Neural progenitor cell (in vitro differentiated cells): Measurements from ENCODE around the gene BCAN. TPM values are rescaled to one million over a fixed set of nuclear protein-coding genes. Genes with fewer than 3 reads are reported as not detected.

Source experiments
- DNase-seq: peaks from one replicate; pipeline ENCODE4 v3.0.0-alpha.2; 2016; ENCODE audit warnings: low spot score
- H2AFZ ChIP-seq: fragments of 200-600 bp; sonication (generic); replicated peaks from 2 replicates; pipeline ENCODE4 v1.6.1; 2016; ENCODE audit warnings: antibody characterized with exemption
- H3F3A ChIP-seq: fragments of 200-600 bp; sonication (generic); 2 replicates; pipeline ENCODE4 v1.6.1; 2016; ENCODE audit warnings: antibody characterized with exemption, low read depth
- H3K27ac ChIP-seq: fragments of 200-600 bp; sonication (generic); 2 replicates; pipeline ENCODE4 v1.5.1; 2016; ENCODE audit warnings: mild to moderate bottlenecking
- H3K27me3 ChIP-seq: fragments of 200-600 bp; sonication (generic); 2 replicates; pipeline ENCODE4 v1.6.1; 2016; ENCODE audit warnings: mild to moderate bottlenecking, moderate library complexity
- H3K36me3 ChIP-seq: fragments of 200-600 bp; sonication (generic); 2 replicates; pipeline ENCODE4 v1.5.1; 2016
- H3K4me1 ChIP-seq: fragments of 200-600 bp; sonication (generic); 2 replicates; pipeline ENCODE4 v1.6.1; 2016; ENCODE audit warnings: mixed run types
- H3K4me2 ChIP-seq: fragments of 200-600 bp; sonication (generic); 2 replicates; pipeline ENCODE4 v1.6.1; 2016
- H3K4me3 ChIP-seq: fragments of 200-600 bp; sonication (generic); 2 replicates; pipeline ENCODE4 v1.5.1; 2016
- H3K79me2 ChIP-seq: fragments of 200-600 bp; sonication (generic); 2 replicates; pipeline ENCODE4 v1.6.1; 2016; ENCODE audit warnings: low read depth
- H3K9ac ChIP-seq: fragments of 200-600 bp; sonication (generic); 2 replicates; pipeline ENCODE4 v1.6.1; 2016
- H3K9me3 ChIP-seq: fragments of 200-600 bp; sonication (generic); 2 replicates; pipeline ENCODE4 v1.5.1; 2016; ENCODE audit warnings: low read depth
- H4K20me1 ChIP-seq: fragments of 200-600 bp; sonication (generic); 2 replicates; pipeline ENCODE4 v1.6.1; 2016; ENCODE audit warnings: low read depth
- H3K27ac Mint-ChIP-seq: 3 replicates; pipeline ENCODE4 v1.8.0; 2021; ENCODE audit warnings: mixed read lengths
- H3K27me3 Mint-ChIP-seq: 2 replicates; pipeline ENCODE4 v1.8.0; 2022; ENCODE audit warnings: low read depth, mild to moderate bottlenecking, inconsistent platforms, moderate library complexity, mixed read lengths; ENCODE audit not compliant: insufficient read depth
- H3K36me3 Mint-ChIP-seq: 3 replicates; pipeline ENCODE4 v1.8.0; 2021; ENCODE audit warnings: mixed read lengths
- H3K4me1 Mint-ChIP-seq: 3 replicates; pipeline ENCODE4 v1.8.0; 2021; ENCODE audit warnings: mixed read lengths
- H3K4me3 Mint-ChIP-seq: 3 replicates; pipeline ENCODE4 v1.8.0; 2021; ENCODE audit warnings: mild to moderate bottlenecking, moderate library complexity, mixed read lengths
- H3K9me3 Mint-ChIP-seq: 3 replicates; pipeline ENCODE4 v1.8.0; 2020; ENCODE audit warnings: mixed read lengths
- CTCF ChIP-seq: fragments of 200-600 bp; sonication (generic); IDR thresholded peaks from 2 replicates; pipeline ENCODE4 v1.5.1; 2017; ENCODE audit warnings: antibody characterized with exemption, mild to moderate bottlenecking
- EZH2 ChIP-seq: fragments of 200-600 bp; sonication (generic); IDR thresholded peaks from 2 replicates; pipeline ENCODE4 v1.6.1; 2017; ENCODE audit warnings: antibody characterized with exemption, mild to moderate bottlenecking, moderate library complexity
- EZH2phosphoT487 ChIP-seq: fragments of 200-600 bp; sonication (generic); IDR thresholded peaks from 2 replicates; pipeline ENCODE4 v1.6.1; 2017; ENCODE audit warnings: antibody characterized with exemption
- total RNA-seq: library from RNA; depleted of rRNA; stranded (reverse); fragments of >200 nt; gene quantifications from 2 replicates; pipeline ENCODE4 v1.2.3, GENCODE V29; 2015; ENCODE audit warnings: low replicate concordance

BCAN gene
- total RNA-seq, 1 donor from 2014 or later, result not detected

- Histone ChIP-seq H3K9me3 (no peaks in the 10 kb centered on the region), H3K27me3 (peaks cover 100% of the 10 kb centered on the region), H4K20me1 (peaks cover 43% of the 10 kb centered on the region), H3K9ac (no peak overlapping the region), H3K4me2 (no peak overlapping the region), H3F3A (no peaks in the 10 kb centered on the region), H3K27ac (no peak overlapping the region), H3K4me1 (peaks cover 7% of the 10 kb centered on the region), H3K79me2 (no peaks in the 10 kb centered on the region), H3K4me3 (no peak overlapping the region), H3K36me3 (no peaks in the 10 kb centered on the region), H2AFZ (no peak overlapping the region)
- Mint-ChIP-seq H3K4me1 (peaks cover 16% of the 10 kb centered on the region), H3K27me3 (peaks cover 46% of the 10 kb centered on the region), H3K4me3 (no peak overlapping the region), H3K9me3 (no peaks in the 10 kb centered on the region), H3K27ac (no peak overlapping the region), H3K36me3 (no peaks in the 10 kb centered on the region)
- no peak for DNase-seq
- TF ChIP-seq CTCF (no peak), EZH2phosphoT487 (no peak), EZH2 (no peak)
Observed at GRCh38 chr1:156654700-156655099, 12.8 kb downstream of the BCAN start.

GRCh38 chr1:156655151-156655903 is 13.4 kb downstream of the BCAN start:
- H2AFZ ChIP-seq, result no peak overlapping the region
- no peak for DNase-seq
- H3K9me3 Mint-ChIP-seq, result no peaks in the 10 kb centered on the region
- H3K36me3 ChIP-seq, result no peaks in the 10 kb centered on the region
- no peaks in the 10 kb centered on the region for H3K9me3 ChIP-seq
- peaks cover 1% of the 10 kb centered on the region for H3F3A ChIP-seq
- peaks cover 43% of the 10 kb centered on the region for H4K20me1 ChIP-seq
- no peaks in the 10 kb centered on the region for H3K36me3 Mint-ChIP-seq
- H3K4me2 ChIP-seq, result no peak overlapping the region
- H3K4me3 ChIP-seq, result no peak overlapping the region
- H3K4me3 Mint-ChIP-seq, result no peak overlapping the region
- H3K4me1 ChIP-seq, result peaks cover 10% of the 10 kb centered on the region
- peaks cover 95% of the 10 kb centered on the region for H3K27me3 ChIP-seq
- peaks cover 20% of the 10 kb centered on the region for H3K4me1 Mint-ChIP-seq
- H3K27ac ChIP-seq, result no peak overlapping the region
- H3K79me2 ChIP-seq, result no peaks in the 10 kb centered on the region
- H3K27me3 Mint-ChIP-seq, result peaks cover 43% of the 10 kb centered on the region
- TF ChIP-seq EZH2phosphoT487 (no peak), CTCF (no peak), EZH2 (no peak)
- no peak overlapping the region for H3K9ac ChIP-seq
- H3K27ac Mint-ChIP-seq, result no peak overlapping the region

GRCh38 chr1:156655904-156656516 is 14.1 kb downstream of the BCAN start:
- peaks cover 16% of the 10 kb centered on the region for H3K4me1 ChIP-seq
- no peak for DNase-seq
- no peaks in the 10 kb centered on the region for H3K9me3 Mint-ChIP-seq

More at GRCh38 chr1:156655904-156656516, 14.1 kb downstream of the BCAN start:
- Mint-ChIP-seq H3K4me1 (peaks cover 27% of the 10 kb centered on the region), H3K27me3 (peaks cover 41% of the 10 kb centered on the region), H3K4me3 (no peak overlapping the region), H3K27ac (no peak overlapping the region), H3K36me3 (no peaks in the 10 kb centered on the region)
- H3K79me2 ChIP-seq, result no peaks in the 10 kb centered on the region
- H3F3A ChIP-seq, result peaks cover 8% of the 10 kb centered on the region
- no peak overlapping the region for H2AFZ ChIP-seq
- peaks cover 88% of the 10 kb centered on the region for H3K27me3 ChIP-seq
- peaks cover 38% of the 10 kb centered on the region for H4K20me1 ChIP-seq
- H3K4me2 ChIP-seq, result no peak overlapping the region
- no peaks in the 10 kb centered on the region for H3K9me3 ChIP-seq
- TF ChIP-seq EZH2, result no peak
- no peak for TF ChIP-seq CTCF
- no peak for TF ChIP-seq EZH2phosphoT487
- H3K4me3 ChIP-seq, result no peak overlapping the region
- no peak overlapping the region for H3K27ac ChIP-seq
- no peaks in the 10 kb centered on the region for H3K36me3 ChIP-seq
- no peak overlapping the region for H3K9ac ChIP-seq
